Measurements from ENCODE around the gene TEX29.

The TEX29 gene

DNA sequence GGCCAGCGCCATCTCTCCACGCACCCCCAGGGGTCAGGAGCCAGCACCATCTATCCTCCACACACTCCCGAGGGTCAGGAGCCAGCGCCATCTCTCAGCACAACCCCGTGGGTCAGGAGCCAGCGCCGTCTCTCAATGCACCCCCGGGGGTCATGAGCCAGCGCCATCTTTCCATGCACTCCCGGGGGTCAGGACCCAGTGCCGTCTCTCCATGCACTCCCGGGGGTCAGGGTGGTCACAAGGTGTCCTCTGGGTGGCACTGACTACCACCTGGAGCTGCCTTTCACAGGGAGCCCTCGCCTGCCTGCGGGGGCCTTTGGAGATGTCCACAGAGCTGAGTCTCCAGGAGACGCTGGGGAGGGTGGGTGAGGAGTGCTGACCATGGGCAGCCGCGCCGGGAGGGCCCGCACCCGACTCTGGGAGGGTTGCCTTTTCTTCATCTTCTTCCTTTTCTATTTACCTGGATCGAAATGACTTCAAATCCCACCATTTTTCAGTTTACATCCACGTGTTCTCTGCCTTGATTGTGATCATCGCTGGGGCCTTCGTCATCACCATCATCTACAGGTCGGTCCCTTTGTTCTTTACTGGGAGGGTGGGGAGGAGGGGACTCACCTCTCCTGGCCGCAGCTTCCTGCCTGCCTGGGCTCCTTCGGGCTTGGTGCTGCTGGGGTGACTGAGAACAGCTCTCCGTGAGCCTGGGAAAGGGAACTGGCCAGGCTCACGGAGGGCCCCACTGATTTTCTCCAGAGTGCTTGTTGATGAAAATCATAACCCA, 19.1 kb downstream of the TEX29 start:
- no peak for DNase-seq (ENCODE audit: low read depth)

DNA sequence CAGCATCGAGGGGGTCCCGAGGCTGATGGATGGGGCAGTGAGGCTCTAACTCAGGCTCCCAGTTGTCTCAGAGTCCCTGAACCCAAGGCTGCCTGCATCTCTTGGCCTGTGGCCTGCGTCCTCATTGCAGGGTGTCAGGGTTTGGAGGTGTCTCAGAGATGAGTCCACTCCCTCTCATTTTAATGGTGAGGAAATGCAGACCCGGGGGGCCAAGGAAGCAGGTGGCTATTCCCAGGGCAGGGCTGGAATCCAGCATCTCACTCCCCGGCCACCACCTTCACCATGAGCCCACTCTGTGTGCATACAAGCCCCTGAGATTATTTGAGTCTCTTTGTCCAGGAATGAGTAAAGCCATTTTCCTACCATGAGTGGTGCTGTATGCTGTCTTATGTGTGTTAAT, 21.4 kb downstream of the TEX29 start:
- no peak for DNase-seq (ENCODE audit: low read depth)

DNA sequence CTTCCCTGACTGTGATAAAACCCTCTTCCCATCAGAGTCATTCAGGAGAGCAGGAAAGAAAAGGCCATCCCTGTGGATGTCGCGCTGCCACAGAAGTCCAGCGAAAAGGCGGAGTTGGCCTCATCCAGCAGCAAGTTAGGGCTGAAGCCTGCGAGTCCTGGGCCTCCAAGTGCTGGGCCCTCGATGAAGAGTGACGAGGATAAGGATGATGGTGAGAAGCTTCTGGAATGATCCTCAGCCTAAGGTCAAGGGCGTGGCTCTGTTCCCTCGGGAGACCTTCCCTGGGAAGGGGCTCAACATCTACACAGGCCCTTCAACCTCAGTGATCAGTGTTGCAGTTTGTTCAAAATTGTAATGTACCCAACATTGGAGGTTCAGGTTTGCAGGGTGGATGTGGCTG, 22.3 kb downstream of the TEX29 start:
- no peak for DNase-seq (ENCODE audit: low read depth)

DNA sequence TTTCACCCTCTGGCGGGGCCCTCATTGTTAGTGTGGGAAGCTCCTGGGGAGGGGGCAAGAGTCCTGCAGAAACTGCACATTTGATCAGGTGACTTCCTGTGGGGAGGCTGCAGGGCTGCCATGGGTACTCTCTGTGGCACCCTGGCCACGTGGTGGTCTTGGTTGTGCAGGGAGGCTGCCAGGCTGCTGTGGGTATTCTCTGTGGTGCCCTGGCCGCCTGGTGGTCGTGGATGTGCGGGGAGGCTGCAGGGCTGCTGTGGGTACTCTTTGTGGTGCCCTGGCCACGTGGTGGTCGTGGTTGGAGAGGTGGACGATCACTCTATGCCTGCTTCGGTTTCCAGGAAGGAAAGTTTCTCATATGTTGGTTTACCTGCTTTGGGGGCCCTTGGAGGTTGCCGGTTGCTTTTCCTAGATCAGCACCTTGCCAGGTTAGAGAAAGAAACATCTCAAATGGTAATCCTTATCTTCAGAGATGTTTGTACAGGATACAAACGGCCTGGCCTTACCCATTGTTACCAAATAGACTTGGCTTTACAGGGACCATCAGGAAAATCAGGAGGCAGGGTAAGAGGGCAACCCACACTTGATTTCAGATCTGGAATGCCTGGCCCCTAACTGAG, 22.9 kb downstream of the TEX29 start:
- no peak for DNase-seq (ENCODE audit: low read depth)

DNA sequence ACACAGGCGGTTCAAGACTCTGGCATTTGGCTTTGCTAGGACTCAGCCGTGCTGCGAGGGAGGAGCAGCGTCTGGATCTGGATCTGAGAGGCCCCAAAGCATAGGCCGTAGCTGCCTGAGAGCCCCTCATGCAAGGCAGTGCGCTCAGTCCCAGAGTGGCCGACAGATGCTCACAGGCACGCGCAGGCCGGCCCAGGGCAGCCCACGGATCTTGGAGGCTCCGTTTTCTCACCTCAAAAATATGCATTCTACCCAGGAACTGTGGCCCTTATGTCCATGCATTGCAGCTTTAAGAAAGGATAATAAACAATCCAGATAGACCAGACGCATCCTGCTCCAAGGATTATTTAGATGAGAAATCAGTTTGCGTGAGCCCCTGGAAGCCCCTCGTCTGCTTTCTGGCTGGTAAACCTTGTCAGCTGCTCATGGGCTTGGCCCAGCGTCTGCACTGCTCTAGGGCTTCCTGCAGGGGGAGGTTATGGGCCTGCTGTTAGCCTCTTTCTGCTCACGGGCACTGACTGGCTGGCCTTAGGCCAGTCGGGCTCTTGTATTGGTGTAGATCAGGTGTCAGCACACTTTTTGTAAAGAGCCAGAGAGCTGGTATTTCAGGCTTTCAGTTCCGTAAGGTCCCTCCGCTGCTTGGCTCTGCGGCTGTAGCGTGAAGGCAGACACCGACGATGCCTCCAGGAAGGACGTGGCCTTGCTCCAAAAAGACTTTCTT, 24.2 kb downstream of the TEX29 start:
- no peak for DNase-seq (ENCODE audit: low read depth)

DNA sequence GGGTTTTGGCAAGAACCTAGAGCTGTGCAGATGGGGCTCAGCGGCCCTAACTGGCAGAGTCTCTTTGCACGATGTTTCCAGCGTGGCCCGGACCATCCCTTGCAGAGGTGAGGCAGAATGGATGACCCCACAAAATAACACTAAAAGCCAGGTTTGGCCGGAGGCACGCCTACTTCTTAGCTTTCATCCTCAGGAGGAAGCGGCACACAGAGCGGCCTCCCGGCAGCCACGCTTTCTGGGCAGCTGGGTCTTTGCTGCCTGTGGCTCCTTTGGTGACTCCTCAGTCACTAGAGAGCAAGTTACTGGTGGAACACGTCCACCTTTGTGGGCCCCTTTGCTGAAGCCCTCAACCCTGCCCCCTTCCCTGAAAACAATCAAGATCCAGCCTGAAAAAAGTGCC, 25.2 kb downstream of the TEX29 start:
- no peak for DNase-seq (ENCODE audit: low read depth)

DNA sequence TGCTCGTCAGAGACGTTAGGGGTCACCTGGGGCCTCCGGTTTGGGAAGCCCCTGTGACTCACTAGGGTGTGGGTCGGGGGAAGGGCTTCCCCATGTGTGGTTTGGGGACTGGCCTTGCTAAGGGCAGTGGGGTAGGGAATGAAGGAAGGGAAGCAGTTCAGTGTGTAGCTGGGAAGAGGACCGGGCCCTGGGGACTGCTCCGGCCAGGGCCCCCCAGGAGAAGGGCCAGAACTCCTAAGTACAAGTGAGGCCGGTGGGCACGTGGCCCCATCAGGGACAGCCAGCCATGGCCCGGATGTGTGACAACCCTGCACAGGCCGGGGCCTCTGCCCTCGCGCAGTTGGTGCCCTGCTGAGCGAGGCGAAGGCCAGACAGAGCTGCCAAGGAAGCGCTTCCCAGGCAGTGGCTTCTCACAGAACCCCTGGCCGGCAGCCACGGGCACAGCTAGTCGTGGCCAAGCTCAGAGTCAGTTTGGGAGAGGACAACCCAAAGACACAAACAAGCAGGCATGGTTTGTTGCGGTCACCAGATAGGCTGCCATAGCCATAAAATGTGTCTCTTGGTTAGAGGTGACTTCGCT, 25.7 kb downstream of the TEX29 start:
- DNase-seq (ENCODE audit: low read depth), result no peak

DNA sequence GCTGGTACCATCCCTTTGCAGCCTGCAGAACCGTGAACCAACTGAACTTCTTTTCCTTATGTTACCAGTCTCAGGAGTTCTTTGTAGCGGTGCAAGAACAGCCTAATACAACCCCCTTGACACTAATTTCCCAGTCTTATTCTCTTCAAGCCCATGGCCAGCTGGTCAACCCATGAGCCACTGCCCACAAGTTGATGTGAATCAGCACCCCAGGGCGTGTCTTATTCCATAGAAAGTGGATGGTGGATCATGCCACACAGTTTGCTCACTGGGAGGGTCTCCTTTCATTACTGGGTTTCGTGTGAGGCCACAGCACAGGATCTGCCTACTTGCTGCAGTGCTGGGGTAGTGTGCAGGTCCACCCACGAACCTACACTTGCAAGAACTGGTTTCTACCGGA, 27.0 kb downstream of the TEX29 start:
- DNase-seq (ENCODE audit: low read depth), result no peak

DNA sequence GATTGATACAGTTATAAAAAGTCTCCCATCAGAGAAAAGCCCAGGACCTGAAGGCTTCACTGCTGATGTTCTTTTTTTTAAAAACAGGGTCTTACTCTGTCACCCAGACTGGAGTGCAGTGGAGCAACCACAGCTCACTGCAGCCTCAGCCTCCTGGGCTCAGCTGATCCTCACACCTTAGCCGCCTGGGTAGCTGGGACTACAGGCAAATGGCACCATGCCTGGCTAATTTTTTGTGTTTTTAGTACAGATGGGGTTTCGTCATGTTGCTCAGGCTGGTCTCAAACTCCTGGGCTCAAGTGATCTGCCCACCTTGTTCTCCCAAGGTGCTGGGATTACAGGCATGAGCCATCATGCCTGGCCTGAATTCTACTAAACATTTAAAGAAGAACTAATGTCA, 33.1 kb downstream of the TEX29 start:
- DNase-seq (ENCODE audit: low read depth), result no peak

DNA sequence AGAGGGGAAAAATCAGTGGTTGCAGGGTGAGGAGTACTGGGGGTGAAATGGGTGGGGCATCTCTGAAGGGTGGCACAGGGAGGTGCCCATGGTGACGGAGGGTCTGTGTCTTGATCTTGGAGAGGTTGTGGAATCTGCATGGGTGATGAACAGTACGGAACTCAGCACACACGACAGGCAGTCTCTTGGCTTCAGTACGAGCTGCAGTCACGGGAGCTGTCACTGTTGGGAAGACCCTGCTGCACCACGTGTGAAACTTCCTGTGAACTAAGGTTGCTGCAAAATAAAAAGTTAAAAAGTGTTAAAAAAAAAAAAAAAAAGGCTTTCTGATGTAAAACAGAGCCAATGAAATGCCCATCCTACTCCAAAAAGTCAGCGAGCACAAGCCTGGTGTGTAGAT, 34.3 kb downstream of the TEX29 start:
- no peak for DNase-seq (ENCODE audit: low read depth)

DNA sequence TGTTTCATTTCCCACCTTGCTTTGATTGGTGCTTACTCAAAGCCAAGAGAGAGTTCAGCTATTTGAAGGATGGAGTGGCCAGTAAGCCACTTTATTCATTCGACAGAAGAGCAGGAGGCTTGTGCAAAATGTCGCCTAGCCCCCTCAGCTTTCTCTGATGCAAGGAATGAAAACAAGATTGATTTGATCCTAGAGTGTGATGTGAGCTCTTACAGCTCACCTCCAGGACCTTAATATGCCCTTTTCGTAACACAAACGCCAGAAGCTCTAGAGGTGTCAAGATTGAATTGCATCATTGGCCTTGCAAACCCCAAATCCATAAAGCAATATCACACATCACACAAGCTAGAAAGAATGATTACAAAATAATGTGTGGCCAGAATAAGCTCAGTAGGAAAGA, 36.4 kb downstream of the TEX29 start:
- no peak for DNase-seq (ENCODE audit: low read depth)

DNA sequence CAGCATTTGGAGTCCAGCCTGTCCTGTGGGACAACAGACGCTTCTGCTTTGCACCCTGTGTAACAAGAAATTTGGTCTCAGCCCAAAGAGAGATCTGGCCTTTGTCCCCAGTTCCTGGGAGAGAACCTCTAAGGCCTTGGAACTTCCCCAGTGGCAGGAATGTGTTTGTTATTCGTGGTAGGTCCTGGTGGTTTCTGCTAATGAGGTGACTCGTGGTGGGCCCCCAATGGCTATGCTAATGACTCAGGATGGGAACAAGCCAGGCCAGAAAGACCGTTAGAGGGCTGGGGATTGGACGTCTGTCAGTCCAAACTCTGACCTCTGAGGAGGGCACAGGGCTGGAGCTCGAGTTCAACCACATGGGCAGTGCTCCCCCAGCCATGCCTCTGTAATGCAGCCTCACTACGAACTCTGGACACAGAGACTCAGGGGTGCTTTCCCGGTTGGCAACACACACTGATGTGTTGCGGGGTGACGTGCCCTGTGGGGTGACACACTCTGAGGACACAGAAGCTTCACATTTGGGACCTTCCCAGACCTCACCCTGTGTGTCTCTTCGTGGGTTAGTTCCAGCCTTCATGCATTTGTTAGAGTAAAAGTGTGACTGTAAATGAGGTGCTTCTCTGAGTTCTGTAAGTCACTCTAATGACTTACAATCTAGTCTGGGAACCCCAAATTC, 38.9 kb downstream of the TEX29 start:
- no peak for DNase-seq (ENCODE audit: low read depth)

DNA sequence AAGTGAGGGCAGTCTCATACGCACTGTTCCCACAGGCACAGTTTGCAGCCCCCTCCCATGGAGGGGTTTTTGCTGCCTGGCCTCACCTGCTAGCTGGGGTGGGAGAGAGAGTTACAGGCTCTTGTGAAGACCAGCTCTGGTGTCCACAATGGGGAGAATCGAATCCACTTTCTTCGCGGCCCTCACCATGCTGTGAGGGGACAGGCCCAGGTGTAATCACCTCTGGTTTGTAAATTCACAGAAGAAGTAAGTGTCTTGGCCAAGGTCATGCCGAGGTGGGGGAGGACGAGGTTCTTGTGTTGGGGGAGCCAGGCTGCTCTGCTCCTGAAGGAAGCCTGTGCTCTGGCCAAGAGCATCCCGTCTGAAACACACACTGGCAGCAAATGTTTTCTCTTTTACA, 39.5 kb downstream of the TEX29 start:
- DNase-seq (ENCODE audit: low read depth), result no peak

DNA sequence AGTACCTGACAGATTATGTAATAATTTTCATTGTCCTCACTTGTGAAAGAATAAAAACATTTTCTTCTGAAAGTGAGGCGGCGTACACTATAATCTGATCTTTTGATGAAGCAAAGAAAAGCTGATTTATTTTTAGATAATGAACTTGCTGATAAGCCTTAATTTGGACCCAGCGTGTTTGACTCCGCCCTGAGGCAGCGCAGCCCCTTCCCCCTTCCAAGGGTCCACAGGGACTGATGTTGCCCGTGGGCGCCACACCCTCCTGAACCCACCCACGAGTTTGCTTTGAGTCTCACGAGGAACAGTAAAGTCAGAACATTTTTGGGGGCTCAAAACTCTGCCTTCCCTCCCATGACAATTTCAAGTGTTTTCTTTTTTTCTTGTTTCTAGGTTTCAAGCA, 40.0 kb downstream of the TEX29 start:
- DNase-seq (ENCODE audit: low read depth), result no peak

DNA sequence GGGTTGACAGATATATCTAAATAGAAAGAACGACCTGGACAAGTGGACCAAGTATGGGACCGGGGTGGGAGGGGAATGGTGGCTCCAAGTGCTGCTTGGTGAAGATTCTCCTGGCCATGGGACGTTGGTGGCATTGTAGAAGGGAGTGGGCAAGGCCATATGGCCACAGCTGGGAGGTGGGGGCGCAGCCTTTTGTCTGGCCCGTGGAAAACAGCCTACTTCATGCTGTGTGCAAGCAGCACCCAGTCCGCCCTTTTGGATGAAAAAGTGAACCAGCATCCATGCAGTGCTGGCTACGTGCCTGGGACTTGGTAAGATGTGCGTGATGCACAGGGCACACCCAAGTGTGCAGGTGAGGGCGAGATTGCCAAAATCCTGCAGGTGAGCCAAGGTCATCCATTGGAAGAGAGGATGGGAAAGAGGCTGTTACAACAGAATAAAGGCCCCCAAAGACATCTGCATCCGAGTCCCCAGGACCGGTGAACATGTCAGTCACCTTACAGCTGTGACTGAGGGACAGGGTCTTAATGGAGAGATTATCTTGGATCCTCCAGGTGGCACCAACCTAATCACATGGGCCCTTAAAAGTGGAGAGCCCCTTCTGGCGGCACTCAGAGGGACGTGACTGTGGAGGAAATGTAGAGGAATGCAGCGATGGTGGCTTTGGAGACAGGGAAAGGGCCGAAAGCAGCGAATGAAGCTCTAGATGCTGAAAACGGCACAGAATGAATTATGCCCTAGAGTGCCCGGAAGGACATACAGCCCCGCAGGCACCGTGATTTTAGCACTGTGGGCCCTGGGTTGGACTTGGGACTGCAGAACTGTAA, 40.8 kb downstream of the TEX29 start:
- DNase-seq (ENCODE audit: low read depth), result no peak

DNA sequence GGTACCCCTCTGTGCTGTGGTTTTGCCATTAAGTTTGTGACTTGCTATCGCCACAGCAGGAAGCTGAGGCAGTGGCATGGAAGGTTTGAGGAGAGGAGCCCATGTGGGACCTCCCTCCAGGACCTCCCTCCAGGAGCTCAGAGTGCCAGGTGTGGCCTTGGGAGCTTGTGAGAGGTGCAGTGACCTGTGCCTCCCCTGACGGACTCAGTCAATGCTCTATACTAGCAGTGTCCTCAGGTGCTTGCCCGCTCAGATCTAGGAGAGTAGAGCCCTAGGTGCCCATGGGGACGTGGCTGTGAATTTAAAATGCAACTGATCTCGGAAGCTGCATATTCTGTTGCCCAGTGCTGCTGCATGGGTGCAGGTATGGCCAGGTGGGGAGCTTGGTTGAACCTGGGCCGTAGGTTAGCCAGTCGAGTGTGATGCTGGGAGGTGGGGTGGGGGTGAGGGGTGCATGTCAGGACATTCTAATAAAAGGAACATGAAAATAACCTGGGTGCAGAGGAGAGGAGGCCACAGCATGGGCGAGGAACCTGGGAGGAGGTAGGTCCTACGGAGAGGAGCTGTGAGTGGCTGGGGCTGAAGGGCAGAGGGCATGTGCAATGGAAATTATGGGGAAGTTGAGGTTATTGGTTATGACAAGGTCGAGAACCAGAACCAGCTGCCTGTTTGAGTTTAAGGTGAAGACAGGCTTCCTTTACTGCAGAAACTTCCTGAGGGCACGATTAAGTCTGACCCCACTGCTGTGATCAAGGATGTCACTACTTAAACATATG, 41.6 kb downstream of the TEX29 start:
- no peak for DNase-seq (ENCODE audit: low read depth)

DNA sequence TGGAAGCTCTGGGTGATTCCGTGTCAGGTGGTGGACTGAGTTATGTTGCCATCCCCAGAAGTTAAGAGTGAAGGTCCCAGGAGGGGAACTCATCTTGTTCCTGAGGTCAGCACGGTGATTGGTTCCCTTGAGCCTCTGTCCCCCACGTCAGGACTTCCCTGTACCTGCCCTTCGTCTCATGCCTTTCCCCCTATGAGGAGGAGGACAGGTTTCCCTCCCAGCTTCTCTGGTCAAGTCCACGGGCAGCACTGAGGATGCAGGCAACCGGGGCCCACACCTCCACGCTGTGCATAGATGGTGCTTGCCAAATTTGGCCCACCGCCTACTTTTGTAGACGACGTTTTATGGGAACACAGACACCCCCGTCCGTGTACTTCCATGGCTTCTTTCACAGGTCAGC, 42.7 kb downstream of the TEX29 start:
- DNase-seq (ENCODE audit: low read depth), result no peak

DNA sequence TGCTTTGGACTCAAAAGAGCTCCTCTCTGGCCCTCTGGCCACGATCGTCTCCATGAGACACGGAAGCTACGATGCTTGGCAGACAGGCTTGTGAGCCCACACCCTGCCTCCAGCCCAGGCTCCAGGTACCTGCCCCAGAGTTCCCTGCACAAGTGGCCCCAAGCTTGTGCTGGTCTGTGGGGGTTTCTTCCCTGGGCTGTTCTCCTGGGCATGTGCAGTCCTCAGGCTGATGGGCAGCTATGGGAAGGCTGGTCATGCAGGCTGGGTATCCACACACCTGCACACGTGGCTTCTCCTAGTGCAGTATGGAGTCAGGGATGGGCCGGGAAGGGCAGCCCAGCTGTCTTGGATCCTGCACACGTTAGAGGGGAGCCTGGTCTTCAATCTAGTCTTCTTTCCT, 43.1 kb downstream of the TEX29 start:
- no peak for DNase-seq (ENCODE audit: low read depth)

DNA sequence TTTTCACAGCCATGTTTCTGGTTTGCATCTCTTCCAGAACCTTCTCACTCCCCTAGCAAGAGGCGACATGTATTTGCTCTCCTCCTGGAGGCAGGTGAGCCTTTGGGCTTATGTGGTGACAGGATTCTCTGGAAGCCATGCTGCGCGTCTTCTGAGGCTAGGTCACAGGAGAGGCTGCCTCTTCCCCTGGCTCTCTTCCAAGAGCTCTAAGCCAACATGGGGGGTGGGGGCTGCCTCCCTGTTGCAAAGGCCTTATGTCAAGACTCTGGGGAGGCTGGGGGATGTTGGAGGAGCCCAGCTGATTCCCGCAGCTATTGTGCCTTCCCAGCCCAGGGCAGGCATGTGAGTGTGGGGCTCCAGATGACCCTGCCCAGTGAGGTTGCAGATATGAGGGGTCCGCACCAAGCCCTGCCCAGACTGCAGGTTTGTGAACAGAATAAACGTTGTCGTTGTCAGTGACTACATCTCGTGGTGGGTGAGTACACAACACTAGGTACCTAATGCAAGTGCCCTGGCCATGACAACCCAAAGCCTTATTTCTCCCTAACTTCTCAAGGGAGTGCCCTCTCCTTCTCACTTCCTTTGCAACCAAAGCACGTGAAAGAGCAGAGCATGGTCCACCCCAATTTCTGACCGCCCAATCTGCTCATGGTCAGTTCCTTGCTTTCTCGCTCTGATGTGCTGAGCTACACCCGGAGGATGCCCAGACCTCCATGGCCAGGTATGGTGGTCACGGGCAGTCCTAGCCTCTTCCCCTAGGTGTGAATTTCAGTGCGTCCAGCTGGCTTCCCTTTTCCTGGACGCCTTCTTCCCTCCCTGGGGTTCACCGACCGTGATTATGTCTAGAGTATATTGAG, 44.9 kb downstream of the TEX29 start:
- DNase-seq (ENCODE audit: low read depth), result no peak

DNA sequence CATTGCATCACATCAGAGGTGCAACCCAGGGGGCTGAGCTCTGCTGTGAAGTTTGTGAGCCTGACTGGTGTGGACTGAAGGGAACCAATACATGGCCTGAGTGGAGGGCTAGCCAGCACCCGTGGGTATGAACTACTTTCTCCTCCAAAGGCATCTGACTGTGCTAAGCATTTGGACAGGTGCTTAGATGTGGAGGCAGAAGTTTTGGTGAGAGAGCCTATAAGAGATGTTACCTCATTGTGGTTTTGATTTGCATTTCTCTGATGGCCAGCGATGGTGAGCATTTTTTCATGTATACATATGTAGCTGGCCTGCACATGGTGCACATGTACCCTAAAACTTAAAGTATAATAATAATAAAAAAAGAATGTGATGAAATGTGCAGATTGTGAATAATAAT, 46.9 kb downstream of the TEX29 start:
- no peak for DNase-seq (ENCODE audit: low read depth)

Measured in stimulated activated CD8-positive, alpha-beta memory T cell treated with anti-CD3 and anti-CD28 coated beads, Interleukin-4, amount 100 ng/mL, for 24 hours (primary cell).